Activated CD8-positive, alpha-beta memory T cell treated with anti-CD3 and anti-CD28 coated beads for 48 hours (primary cell): ENCODE measurements around the gene ATP8A2.

Source experiments
- DNase-seq, 3 experiments: peaks; one replicate each; pipeline ENCODE4 v3.0.0-alpha.2; 2020; ENCODE audit warnings: low read depth in 2 of 3, low spot score in 2 of 3

The ATP8A2 gene

GRCh38 chr13:25908366-25908765, 536.6 kb downstream of the ATP8A2 start:
- no peak for DNase-seq

- DNase-seq = no peak
These were observed 538.5 kb downstream of the ATP8A2 start for GRCh38 chr13:25910243-25910642.

GRCh38 chr13:25910991-25911419, 539.2 kb downstream of the ATP8A2 start:
- DNase-seq = no peak

GRCh38 chr13:25912961-25913360, 541.2 kb downstream of the ATP8A2 start:
- DNase-seq = no peak

GRCh38 chr13:25915840-25916518, 544.2 kb downstream of the ATP8A2 start:
- DNase-seq = no peak

GRCh38 chr13:25920277-25920676, 548.5 kb downstream of the ATP8A2 start:
- DNase-seq = no peak

- no peak for DNase-seq
These were observed 549.2 kb downstream of the ATP8A2 start for GRCh38 chr13:25920931-25921330.

GRCh38 chr13:25922376-25922775, 550.6 kb downstream of the ATP8A2 start:
- DNase-seq = no peak

- DNase-seq = no peak
These were observed 551.7 kb downstream of the ATP8A2 start for GRCh38 chr13:25923217-25924085.

GRCh38 chr13:25927363-25927762, 555.6 kb downstream of the ATP8A2 start:
- no peak for DNase-seq

GRCh38 chr13:25927932-25928331, 556.2 kb downstream of the ATP8A2 start:
- DNase-seq = no peak

- no peak for DNase-seq
These were observed 557.2 kb downstream of the ATP8A2 start for GRCh38 chr13:25928941-25929505.

GRCh38 chr13:25929816-25930215, 558.0 kb downstream of the ATP8A2 start:
- DNase-seq = no peak

- DNase-seq = no peak
These were observed 558.9 kb downstream of the ATP8A2 start for GRCh38 chr13:25930653-25931052.

- no peak for DNase-seq
These were observed 560.6 kb downstream of the ATP8A2 start for GRCh38 chr13:25932365-25932764.

GRCh38 chr13:25933520-25933919, 561.7 kb downstream of the ATP8A2 start:
- no peak for DNase-seq

- no peak for DNase-seq
These were observed 562.4 kb downstream of the ATP8A2 start for GRCh38 chr13:25934127-25934526.

- no peak for DNase-seq
These were observed 568.4 kb downstream of the ATP8A2 start for GRCh38 chr13:25939961-25940687.

- DNase-seq = no peak
These were observed 571.3 kb downstream of the ATP8A2 start for GRCh38 chr13:25943081-25943480.

GRCh38 chr13:25943658-25944057, 571.9 kb downstream of the ATP8A2 start:
- no peak for DNase-seq

GRCh38 chr13:25945596-25945995, 573.8 kb downstream of the ATP8A2 start:
- no peak for DNase-seq
